CD4-positive, alpha-beta T cell treated with Interleukin-4 for 4 hours (primary cell): ENCODE data around the gene PLA2G2C.
A peak's percentile ranks its signal among the peaks of the same experiment; 100 is the strongest.

Source experiments
- DNase-seq: peaks from one replicate; pipeline ENCODE4 v3.0.0-alpha.2; 2020

Gene PLA2G2C

DNA sequence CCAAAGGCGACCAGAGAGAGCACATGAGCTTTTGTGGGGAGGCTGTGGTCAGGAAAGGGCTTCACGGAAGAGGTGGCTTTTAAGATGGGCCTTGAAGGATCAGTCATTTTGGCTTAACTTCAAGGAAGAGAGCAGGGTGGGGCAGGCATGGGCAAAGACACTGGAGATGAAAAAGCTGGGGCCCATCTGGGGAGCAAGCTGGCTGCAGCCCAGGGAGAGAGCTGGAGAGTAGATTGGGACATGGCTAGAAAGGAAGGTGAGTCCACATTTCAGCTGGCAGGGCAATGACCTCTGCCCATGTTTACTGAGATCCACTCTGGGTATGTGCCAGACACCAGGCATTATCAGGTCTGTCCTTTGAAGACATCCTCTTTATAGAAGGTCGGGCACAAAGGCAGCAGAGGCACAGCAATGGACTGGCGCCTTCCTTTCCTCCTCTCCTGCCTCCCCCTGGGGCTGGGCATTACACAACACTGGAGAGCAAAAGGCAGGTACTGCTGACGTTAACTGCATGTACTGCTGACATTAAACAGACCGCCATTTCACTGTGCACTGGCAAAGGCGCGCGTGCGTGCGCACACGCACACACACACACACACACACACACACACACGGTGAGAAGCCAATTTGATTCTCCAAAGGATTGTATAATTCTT, 2.6 kb downstream of the PLA2G2C start:
- no peak for DNase-seq

DNA sequence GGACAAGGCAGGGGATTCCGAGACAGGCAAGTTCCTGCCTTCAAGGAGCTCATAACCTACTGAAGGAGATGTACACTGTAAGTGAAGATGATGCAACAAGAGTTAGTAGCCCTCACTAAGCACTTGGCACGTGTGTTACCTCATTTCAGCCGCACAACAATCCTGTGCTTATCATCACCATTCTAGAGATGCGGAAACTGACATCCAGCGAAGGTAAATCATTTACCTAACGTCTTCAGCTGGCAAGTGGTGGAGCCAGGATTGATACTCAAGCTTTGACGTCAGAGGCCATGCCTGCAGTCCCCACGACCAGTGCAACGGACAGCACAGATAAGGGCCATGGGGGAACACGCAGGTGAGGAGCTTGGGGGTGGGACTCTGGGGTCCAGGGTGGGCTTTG, 3.3 kb downstream of the PLA2G2C start:
- DNase-seq = no peak

DNA sequence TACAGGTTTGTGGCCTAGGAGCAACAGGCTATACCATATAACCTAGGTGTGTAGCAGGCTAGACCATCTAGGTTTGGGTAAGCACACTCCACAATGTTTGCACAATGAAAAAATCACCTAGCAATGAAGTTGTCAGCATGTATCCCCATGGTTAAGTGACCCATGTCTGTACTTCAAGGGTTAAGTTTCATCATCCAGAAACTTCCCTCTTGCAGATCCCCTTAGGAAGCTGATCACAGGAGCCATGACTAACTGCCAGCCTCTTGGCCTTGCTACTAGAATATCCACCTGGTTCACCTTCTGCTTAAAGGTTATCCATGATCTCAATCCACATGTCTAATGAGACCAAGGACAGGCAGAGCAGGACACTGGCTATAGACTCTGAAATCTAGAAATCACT, 3.9 kb downstream of the PLA2G2C start:
- DNase-seq = no peak

DNA sequence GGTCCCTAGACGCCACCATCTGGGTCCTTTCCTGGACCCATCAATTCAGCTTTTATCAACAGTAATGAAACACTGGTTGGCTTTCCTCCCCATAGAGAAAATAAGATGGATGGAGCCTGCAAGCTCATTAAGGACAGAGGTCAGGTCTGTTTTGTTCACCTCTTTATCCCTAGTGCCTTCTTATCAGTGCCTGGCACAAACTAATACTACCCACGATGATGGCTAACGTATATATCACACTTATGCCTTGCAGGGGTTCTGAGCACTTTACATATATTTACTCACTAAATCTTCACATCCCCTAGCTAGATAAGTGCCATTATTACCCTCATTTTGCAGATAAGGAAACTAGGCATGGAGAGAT, 5.5 kb downstream of the PLA2G2C start:
- no peak for DNase-seq

DNA sequence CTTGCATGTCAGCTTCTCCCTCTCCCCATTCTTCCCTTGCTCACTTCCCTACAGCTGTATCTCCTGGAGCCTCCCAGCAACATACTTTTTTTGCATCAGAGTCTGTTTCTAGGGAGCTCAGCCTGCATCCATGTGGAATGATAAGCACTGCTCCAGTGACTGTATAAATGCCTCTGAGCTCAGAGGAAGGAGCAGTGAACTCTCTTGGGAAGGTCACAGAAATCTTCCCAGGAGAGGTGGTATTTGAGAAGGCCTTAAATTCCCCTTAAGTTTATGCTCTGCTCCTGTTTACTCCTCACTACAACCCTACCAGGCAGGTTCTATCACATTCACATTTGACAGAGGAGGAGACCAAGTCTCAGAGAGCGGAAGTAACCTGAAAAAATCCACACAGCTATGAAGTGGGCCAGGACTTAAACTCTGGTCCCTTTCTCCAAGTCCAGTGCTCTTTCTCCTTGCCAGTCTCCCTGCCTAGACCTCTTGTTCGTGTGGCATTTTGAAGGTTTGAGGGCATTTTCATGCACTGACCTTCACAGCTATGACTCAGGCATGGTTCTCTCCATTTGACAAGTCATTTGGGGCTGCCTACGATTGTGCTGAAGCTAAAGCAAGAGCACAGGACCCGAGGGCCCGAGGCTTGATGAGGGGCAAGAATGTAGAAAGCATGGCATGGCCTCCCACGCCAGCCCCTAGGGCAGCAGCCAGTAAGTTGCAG, 6.0 kb downstream of the PLA2G2C start:
- DNase-seq = no peak

DNA sequence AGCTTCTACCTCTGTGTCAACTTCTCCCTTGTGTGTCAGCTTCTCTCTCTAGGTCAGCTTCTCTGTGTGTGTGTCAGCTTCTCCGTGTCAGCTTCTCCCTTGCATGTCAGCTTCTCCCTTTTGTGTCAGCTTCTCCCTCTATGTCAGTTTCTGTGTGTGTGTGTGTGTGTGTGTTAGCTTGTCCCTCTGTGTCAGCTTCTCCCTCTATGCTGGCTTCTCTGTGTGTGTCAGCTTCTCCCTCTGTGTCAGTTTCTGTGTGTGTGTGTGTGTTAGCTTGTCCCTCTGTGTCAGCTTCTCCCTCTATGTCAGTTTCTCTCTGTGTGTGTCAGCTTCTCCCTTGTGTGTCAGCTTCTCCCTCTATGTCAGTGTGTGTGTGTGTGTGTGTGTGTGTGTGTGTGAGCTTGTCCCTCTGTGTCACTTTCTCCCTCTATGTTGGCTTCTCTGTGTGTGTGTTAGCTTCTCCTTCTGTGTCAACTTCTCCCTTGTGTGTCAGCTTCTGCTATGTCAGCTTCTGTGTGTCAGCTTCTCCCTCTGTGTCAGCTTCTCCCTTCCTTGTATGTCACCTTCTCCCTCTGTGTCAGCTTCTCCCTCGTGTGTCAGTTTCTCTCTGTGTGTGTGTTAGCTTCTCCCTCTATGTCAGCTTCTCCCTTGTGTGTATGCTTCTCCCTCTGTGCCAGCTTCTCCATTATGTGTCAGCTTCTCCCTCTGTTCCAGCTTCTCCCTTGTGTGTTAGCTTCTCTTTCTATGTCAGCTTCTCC, 6.8 kb downstream of the PLA2G2C start:
- DNase-seq = no peak

DNA sequence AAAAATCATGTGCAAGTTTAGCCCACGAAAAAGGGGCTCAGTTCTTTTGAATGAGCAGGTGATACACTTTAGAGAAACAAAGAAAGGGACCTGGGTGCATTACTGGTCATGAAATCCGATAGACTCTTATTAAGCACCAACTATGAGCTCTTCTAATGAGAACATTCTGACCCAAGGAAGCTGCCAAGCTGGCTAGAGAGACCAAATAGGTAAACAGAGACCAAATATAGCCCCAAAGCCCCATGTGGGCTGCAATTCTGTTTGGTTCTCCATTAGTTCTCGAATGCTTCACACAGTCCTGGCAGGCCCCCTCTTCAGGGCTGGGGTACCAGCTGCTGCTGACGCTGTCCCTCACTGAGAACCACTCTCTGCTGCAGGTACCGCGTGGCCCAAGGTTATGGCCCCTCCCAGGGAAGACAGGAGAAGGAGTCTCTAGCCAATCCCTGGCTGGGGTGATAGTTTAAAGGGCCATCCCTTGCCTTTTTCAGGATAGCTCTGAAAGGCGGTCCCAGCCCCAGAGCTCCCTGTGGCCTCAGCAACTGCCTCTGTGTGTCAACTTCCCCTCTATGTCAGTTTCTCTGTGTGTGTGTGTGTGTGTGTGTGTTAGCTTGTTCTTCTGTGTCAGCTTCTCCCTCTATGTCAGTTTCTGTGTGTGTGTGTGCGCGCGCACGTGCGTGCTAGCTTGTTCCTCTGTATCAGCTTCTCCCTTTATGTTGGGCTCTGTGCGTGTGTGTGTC, 7.5 kb downstream of the PLA2G2C start:
- no peak for DNase-seq

DNA sequence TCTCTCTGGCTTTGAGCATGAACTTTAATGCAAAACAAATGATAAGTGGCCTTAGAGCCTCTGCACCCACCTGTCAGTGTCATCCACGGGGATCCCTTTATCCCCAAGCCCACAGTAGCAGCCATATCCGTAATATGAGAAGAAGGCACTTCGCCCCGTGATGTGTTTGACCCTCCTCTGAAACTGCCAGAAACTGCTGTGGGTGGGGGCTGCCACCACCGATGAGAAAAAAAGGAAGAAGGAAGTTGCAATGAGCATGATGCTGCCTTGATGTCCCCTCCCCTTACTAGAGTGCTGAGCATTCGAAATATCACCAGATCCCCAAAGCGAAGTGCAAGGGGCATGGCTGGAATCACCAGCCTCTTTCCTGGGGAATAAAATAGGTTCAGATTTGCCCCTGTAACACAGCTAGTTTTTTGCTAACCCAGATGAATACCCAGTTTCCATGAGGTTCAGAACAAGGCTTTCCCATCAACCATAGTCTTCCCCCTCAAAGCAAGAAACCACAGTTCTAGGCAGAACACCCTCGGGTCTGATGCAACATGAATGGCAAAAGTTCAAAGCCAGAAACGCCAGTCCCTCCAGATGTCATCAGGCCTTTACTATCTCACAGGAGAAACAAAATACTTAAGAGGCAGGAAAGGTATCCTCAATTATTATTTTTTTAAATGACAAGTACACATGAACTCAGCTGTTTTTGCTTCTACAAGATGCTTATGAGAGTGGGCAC, 11.2 kb downstream of the PLA2G2C start:
- DNase-seq = no peak

DNA sequence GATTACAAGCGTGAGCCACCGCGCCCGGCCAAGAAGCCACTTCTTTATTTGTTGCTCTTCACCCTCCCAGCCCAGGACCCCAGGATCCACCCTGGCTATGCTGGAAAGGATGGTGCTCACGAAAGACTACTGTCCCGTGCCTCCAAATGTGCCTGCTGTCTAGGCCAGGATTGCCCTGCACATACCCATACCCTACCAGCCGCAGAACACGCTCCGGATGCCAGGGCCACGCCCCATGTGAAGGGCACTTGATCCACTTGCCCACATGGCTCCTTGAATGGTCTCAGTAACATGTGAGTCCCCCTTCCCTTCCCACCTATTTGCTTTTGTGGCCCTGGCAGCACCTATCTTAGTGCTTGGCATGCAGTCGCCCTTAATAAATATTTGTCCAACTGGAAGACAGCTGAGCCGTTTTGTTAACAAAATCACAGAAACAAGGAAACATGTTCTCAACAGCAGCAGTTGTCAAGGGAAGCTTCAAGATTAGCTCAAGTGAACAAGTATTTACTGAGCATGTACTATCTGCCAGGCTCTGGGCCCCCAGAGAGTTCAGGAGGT, 14.2 kb downstream of the PLA2G2C start:
- DNase-seq = no peak

DNA sequence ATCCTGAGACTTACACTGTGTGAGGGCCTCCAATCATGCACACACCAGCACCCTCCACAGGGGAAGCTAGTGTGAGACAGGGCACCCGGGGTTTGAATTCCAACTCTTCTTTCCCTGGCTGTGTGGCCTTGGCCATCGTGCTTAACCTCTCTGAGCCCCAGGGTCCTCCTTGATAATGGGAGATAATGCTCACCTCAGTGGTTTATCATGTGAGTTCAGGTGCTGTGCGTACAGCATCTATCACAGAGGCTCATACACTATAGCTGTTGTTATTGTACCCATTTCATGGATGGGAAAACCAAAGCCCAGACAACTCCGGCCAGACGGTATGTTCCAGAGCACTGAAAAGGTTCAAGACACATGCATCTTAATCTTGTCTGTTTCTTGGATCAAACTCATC, 16.4 kb downstream of the PLA2G2C start:
- no peak for DNase-seq

DNA sequence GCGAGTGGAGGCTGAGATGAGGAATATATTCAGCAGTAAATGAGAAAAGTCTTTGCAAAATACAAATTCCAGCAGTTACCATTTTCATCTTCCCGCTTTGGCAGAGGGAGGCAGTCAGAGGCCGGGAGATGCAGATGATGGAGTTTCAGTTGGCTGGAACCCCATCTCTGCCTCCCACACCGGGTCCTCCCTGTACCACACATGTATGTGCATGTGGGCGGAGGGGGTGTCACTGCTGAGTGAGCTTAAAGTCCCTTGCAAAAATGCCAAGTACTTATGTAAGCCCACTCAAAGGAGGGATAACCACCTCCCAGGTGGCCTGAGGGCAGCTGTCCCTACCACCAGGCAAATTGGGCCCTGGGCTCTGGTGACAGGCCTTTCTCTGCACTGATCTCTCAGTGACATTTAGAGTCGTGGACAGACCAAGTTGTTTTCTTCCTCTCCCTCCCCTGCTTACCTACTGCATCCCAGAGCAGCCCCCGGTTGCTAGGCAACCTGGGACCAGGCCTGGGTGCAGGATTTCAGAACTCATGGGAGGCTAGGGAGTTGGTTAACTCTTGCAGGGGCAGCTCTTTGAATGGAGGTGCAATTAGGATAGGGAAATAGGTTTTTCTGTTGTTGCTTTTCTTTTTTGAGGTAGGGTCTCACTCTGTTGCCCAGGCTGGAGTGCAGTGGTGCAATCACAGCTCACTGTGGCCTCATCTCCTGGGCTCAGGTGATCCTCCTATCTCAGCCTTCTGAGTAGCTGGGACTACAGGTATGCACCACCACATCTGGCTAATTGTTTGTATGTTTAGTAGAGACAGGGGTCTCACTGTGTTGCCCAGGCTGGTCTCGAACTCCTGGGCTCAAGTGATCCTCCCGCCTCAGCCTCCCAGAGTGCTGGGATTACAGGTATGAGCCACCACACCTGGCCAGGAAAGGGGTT, 17.5 kb downstream of the PLA2G2C start:
- DNase-seq = no peak

DNA sequence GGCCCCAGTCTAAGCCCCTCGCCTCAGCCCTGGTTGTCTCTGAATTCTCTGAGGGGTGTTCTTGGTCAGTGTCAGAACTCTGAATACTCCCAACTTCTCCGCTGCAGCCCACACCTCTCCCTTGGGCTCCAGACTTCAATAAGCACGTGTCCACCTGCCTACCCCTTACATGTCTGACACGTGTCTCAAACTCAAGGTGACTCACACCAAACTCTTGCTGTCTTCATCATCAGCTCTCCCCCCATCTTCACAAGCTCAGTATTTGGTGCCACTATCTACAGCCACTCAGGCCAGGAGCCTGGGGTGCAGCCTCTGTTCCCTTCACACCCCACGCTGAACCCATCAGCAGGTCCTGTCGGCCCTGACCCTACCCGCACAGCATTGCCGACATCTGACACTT, 19.2 kb downstream of the PLA2G2C start:
- DNase-seq = no peak

DNA sequence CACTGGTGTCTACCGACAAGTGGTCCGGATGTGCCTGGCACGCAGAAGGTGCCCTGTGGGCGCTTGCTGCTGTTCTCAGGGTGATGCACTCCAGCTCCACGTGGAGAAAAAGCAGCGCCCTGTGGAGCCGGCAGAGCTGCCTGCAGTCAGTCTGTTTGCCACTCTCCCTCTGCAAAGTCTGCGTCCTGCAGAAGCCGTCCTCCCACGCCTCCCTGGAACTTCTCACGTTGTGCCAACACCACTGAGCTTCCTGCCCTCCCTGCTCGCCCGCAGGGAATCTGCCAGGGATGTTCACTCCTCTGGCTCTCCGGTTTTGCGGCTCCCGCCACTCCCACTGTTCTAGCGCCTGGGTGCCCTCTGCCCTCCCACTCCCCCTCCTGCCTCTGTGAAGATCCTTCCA, 20.3 kb downstream of the PLA2G2C start:
- no peak for DNase-seq

DNA sequence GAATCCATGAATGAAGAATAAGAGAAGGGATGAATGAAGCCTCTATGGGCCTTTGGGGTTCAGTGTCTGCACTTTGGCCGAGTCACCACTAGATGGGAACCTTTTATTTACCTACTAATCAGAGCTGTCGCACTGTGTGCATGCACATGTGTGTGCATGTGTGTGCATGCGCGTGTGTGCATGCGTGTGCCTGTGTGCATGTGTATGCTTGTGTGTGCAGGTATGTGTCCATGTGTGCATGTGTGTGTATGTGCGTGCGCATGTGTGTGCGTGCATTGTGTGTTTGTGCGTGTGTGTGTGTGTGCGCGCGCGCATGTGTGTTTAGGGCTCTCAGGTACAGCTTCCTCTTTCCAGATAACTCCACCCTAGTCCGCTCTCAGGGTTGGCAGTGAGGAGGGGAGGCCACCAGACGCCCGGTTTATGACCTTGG, 20.8 kb downstream of the PLA2G2C start:
- DNase-seq = no peak

DNA sequence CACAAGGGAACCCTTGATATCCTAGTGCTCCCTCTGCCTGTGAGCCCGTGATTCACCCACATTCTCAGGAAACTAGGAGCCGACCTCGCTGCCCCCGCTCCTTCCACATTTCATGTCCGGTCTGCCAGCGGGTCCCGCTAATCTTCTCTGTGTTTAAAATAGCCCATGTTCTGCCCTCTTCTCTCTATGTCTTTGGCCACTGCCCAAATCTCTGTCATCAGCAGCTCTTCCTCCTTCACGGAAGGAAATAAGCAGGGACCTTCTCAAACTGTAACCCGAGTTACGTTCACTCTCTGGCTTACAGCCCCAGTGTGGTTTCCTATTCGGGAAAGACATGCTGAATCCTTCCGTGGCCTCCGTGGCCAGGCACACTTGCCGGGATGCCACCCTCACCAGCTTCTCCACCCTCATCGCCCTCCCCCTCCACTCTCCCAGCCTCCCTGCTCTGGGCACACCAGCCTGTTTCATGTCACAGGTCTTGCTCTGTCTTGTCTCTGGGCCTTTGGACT, 21.6 kb downstream of the PLA2G2C start:
- no peak for DNase-seq

DNA sequence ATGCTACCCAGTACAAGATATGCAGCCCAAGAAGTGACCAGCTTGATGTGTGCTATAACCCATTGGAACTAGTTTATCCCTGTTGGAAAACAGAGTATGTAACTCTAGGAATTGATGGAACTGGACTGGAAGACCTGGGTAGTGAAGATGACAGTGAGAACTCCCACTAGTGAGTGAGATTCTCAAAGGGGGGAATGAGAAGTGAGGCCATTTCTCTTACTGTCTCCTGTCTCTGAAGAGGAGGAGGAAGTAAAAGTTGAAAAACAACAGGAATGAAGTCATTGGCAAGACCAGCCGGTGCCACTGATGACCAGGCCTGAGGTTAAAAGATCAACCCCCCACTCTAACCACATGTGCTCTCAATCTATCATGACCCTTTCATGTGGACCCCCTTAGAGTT, 26.3 kb downstream of the PLA2G2C start:
- DNase-seq = no peak

DNA sequence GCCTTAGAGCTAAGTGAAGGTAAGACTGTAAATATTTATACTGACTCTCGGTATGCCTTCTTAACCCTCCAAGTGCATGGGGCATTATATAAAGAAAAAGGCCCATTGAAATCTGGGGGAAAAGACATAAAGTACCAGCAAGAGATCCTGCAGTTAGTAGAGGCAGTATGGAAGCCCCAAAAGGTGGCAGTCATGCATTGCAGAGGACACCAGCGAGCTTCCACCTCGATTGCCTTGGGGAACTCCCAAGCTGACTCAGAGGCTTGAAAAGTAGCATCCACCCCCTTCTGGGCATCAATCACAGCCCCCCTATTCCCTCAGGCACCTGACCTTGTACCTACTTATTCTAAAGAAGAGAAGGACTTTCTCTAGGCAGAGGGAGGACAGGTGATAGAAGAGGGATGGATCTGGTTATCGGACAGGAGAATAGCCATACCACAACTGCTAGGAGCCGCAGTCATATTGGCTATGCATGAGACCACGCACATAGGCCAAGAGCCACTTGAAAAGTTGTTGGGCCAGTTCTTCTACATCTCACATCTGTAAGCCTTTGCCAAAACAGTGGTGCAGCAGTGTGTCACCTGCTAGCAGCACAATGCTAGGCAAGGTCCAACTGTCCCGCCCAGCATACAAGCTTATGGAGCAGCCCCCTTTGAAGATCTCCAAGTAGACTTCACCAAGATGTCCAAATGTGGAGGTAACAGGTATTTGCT, 27.8 kb downstream of the PLA2G2C start:
- no peak for DNase-seq

DNA sequence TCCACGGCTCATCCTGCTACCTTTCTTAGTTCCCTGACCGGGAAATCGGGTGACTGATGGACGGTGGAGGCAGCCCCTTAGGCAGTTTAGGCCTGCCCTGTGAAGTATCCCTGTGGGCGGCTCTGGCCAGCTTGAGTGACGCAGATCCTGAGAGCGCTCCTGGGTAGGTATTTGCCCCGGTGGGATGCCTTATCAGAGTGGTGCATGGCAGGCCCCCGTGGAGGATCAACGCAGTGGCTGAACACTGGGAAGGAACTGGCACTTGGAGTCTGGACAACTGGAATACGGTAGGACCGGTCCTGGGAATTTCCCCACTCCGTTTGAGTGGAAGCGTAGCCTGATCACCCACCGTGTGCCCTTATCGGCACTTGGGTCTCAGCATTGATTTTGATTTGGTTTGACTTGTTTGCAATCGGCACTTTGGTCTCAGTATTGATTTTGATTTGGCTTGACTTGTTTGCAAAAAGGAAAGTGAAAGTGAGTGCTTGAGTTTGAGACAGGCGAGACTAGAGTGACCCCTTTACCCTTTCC, 32.0 kb downstream of the PLA2G2C start:
- peak; percentile 16 for DNase-seq

DNA sequence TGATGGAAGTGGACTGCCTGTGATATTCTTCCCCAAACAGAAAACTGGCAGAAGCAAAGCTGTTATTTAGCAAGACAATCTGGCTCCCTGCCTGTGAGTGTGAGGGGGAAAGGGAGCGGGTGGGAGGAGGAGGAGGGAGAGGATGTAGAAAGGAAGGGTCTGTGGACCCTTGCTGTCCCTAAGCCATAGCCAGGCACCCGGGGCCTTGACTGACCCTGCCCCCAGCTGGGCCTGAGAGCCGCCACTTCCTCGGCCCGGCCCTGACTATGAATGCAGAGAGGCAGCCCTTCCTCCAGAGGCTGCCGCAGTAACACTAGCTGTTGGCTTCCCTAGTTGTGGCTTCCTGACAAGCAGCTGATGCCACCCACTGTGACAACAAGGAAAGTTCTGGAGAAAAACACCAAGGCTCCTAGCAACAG, 33.3 kb downstream of the PLA2G2C start:
- no peak for DNase-seq

DNA sequence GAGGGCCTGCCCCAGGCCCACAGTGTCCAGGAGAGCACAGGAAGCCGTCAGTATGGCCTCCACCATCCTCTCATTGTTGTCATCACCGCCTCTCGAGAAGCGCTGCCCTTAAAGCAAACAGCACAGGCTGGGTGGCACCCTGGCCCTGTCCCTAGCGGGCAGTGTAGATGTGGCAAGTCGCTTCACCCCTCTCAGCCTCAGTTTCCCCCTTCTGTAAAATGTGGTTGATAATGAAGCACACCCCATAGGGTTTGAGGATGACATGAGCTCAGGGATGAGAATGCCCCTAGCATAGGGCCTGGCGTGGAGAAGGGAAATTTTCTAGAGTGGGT, 33.8 kb downstream of the PLA2G2C start:
- DNase-seq = no peak
